IMR-90 (cell line): ENCODE results near the gene CNPY2. TPM values are rescaled to one million over a fixed set of nuclear protein-coding genes. Genes with fewer than 3 reads are reported as not detected.
A peak's percentile ranks its signal among the peaks of the same experiment; 100 is the strongest.

ENCODE experiments used
- ATAC-seq: fragments of 200-7000 bp; cut with Tn5 transposase; 2 replicates; pipeline ENCODE4 v1.9.1; 2020; ENCODE audit warnings: low read depth, mild to moderate bottlenecking, moderate library complexity
- BruUV-seq: library from RNA; stranded (reverse); fragments of 400-500 nt; replicated peaks from 2 replicates; lab custom pipeline; 2021; lab: Mats Ljungman, UMichigan
- CTCF ChIA-PET: fragments of 300-600 bp; formaldehyde crosslinking; extraction: SDS; loops from one replicate; lab custom pipeline; 2021; ENCODE audit warnings: antibody characterized with exemption; lab: Yijun Ruan, JAX
- POLR2A ChIA-PET: fragments of 300-600 bp; sonication (Branson Sonifier 250); formaldehyde crosslinking; loops from one replicate; lab custom pipeline; 2022; ENCODE audit warnings: antibody characterized with exemption; ENCODE audit not compliant: unreplicated experiment; lab: Charles Lee
- DNase-seq: peaks from one replicate; pipeline ENCODE4 v3.0.0; 2013
- H2AFZ ChIP-seq: replicated peaks from 2 replicates; pipeline ENCODE3; 2013; ENCODE audit warnings: low read length, mild to moderate bottlenecking; ENCODE audit not compliant: poor library complexity
- H2AK5ac ChIP-seq: 2 replicates; pipeline ENCODE4 v1.6.1; 2013; ENCODE audit warnings: low read depth, low read length, inconsistent platforms
- H2AK9ac ChIP-seq: replicated peaks from 2 replicates; pipeline ENCODE3; 2013; ENCODE audit warnings: mild to moderate bottlenecking, low read depth, low read length, moderate library complexity; ENCODE audit not compliant: poor library complexity
- H2BK120ac ChIP-seq: 2 replicates; pipeline ENCODE4 v1.6.1; 2013; ENCODE audit warnings: low read depth, low read length, inconsistent platforms
- H2BK15ac ChIP-seq: 3 replicates; pipeline ENCODE4 v1.6.1; 2013; ENCODE audit warnings: low read depth, low read length, inconsistent platforms
- H2BK20ac ChIP-seq: 2 replicates; pipeline ENCODE4 v1.6.1; 2013; ENCODE audit warnings: low read depth, mild to moderate bottlenecking, inconsistent platforms, low read length, moderate library complexity
- H2BK5ac ChIP-seq: 2 replicates; pipeline ENCODE4 v1.6.1; 2013; ENCODE audit warnings: mild to moderate bottlenecking, low read depth, low read length, inconsistent platforms; ENCODE audit not compliant: poor library complexity, severe bottlenecking
- H3K14ac ChIP-seq: replicated peaks from 2 replicates; pipeline ENCODE4 v1.6.1; 2013; ENCODE audit warnings: low read depth, low read length, inconsistent platforms
- H3K18ac ChIP-seq: 2 replicates; pipeline ENCODE4 v1.6.1; 2013; ENCODE audit warnings: low read depth, low read length, control low read depth
- H3K23ac ChIP-seq: 2 replicates; pipeline ENCODE4 v1.6.1; 2013; ENCODE audit warnings: low read depth, low read length, inconsistent platforms
- H3K27ac ChIP-seq: 2 replicates; pipeline ENCODE4 v1.5.1; 2013; ENCODE audit warnings: mild to moderate bottlenecking, control low read depth, low read length; ENCODE audit not compliant: insufficient read depth
- H3K27me3 ChIP-seq: 2 replicates; pipeline ENCODE4 v1.6.1; 2013; ENCODE audit warnings: low read length; ENCODE audit not compliant: control insufficient read depth, insufficient read depth
- H3K36me3 ChIP-seq: 2 replicates; pipeline ENCODE4 v1.6.1; 2013; ENCODE audit warnings: low read length, mixed read lengths; ENCODE audit not compliant: control insufficient read depth, insufficient read depth
- H3K4ac ChIP-seq: 2 replicates; pipeline ENCODE4 v1.6.1; 2013; ENCODE audit warnings: low read depth, low read length, inconsistent platforms
- H3K4me1 ChIP-seq: 2 replicates; pipeline ENCODE4 v1.6.1; 2013; ENCODE audit warnings: low read length, mixed read lengths; ENCODE audit not compliant: control insufficient read depth, insufficient read depth
- H3K4me2 ChIP-seq: 2 replicates; pipeline ENCODE4 v1.6.1; 2013; ENCODE audit warnings: low read depth, mild to moderate bottlenecking, control low read depth, low read length, moderate library complexity
- H3K4me3 ChIP-seq: 2 replicates; pipeline ENCODE4 v1.5.1; 2013; ENCODE audit warnings: low read depth, mild to moderate bottlenecking, control low read depth, low read length, moderate library complexity; ENCODE audit not compliant: insufficient read depth
- H3K56ac ChIP-seq: 2 replicates; pipeline ENCODE4 v1.6.1; 2013; ENCODE audit warnings: low read length, inconsistent platforms; ENCODE audit not compliant: insufficient read depth; ENCODE audit errors: extremely low read depth
- H3K79me1 ChIP-seq, 2 experiments: 2 replicates each; pipeline ENCODE4 v1.6.1; 2013; ENCODE audit warnings: low read length in 2 of 2, inconsistent platforms in 1 of 2, low read depth in 1 of 2
- H3K9ac ChIP-seq: 2 replicates; pipeline ENCODE4 v1.6.1; 2013; ENCODE audit warnings: low read depth, low read length, control low read depth
- H3K9me1 ChIP-seq: 2 replicates; pipeline ENCODE4 v1.6.1; 2013; ENCODE audit warnings: low read length, inconsistent platforms; ENCODE audit not compliant: insufficient read depth
- H3K9me3 ChIP-seq: 2 replicates; pipeline ENCODE4 v1.6.1; 2013; ENCODE audit warnings: low read length; ENCODE audit not compliant: control insufficient read depth, insufficient read depth
- H4K20me1 ChIP-seq: 2 replicates; pipeline ENCODE4 v1.6.1; 2013; ENCODE audit warnings: low read length, inconsistent platforms; ENCODE audit not compliant: insufficient read depth
- H4K5ac ChIP-seq: 2 replicates; pipeline ENCODE4 v1.6.1; 2013; ENCODE audit warnings: mild to moderate bottlenecking, low read depth, low read length, control low read depth
- H4K8ac ChIP-seq, 2 experiments: 2 replicates each; pipeline ENCODE4 v1.6.1; 2013; ENCODE audit warnings: low read depth in 2 of 2, low read length in 2 of 2, control low read depth in 1 of 2, inconsistent platforms in 1 of 2
- H4K91ac ChIP-seq: 2 replicates; pipeline ENCODE4 v1.6.1; 2013; ENCODE audit warnings: low read depth, low read length, inconsistent platforms; ENCODE audit not compliant: insufficient read depth
- CEBPB ChIP-seq: IDR thresholded peaks from 2 replicates; pipeline ENCODE4 v1.6.1; 2012; ENCODE audit warnings: low read depth, low read length, improper control_type of control experiment
- CTCF ChIP-seq: conservative IDR thresholded peaks from 2 replicates; pipeline ENCODE4 v1.5.1; 2012; ENCODE audit warnings: mild to moderate bottlenecking, low read depth, low read length, improper control_type of control experiment
- ELK1 ChIP-seq: fragments of 150-350 bp; IDR thresholded peaks from 2 replicates; pipeline ENCODE4 v1.6.1; 2016; ENCODE audit warnings: low read depth, mild to moderate bottlenecking, low read length, moderate library complexity, borderline replicate concordance
- NFE2L2 ChIP-seq: fragments of 150-350 bp; IDR thresholded peaks from 2 replicates; pipeline ENCODE4 v1.6.1; 2016; ENCODE audit warnings: low read depth, mild to moderate bottlenecking, low read length
- WGBS, 2 experiments: methylation state at CpG; one replicate each; pipeline versions ENCODE4 v1.1.5 to v1.1.7; 2013; ENCODE audit warnings: missing lambda C conversion rate in 2 of 2; ENCODE audit not compliant: insufficient read length in 1 of 2; ENCODE audit errors: extremely low coverage in 2 of 2; 5-methylcytosine and 5-hydroxymethylcytosine counted together
- dilution Hi-C: fragments of 300-500 bp; cut with HindIII; formaldehyde crosslinking; loops from one replicate; pipeline ENCODE4 v1.14.3; 2018; ENCODE audit warnings: low sequenced_read_pairs; ENCODE audit not compliant: unreplicated experiment
- in situ Hi-C: fragments of 300-500 bp; cut with MboI; formaldehyde crosslinking; loops from 3 replicates; pipeline ENCODE4 v1.14.3; 2019; ENCODE audit warnings: low sequenced_read_pairs, inconsistent platforms, mixed read lengths
- intact Hi-C: fragments of 100-400 bp; cut with micrococcal nuclease; formaldehyde crosslinking; loops from 2 replicates; pipeline ENCODE4 v1.10.0; 2022
- polyA plus RNA-seq, 3 experiments: library from polyadenylated mRNA; depleted of rRNA; stranded (reverse); fragments of >200 nt; gene quantifications; 2 replicates each; pipeline ENCODE4 v1.2.3, GENCODE V29; 2012; ENCODE audit warnings: low replicate concordance in 1 of 3
- total RNA-seq: library from RNA; depleted of rRNA; stranded (reverse); fragments of >200 nt; gene quantifications from 2 replicates; pipeline ENCODE4 v1.2.3, GENCODE V29; 2012

The CNPY2 gene
- total and polyA plus RNA-seq, 2 of the 4 experiments (the other 2 are of a cell fraction): 65.2 to 175 TPM

DNA sequence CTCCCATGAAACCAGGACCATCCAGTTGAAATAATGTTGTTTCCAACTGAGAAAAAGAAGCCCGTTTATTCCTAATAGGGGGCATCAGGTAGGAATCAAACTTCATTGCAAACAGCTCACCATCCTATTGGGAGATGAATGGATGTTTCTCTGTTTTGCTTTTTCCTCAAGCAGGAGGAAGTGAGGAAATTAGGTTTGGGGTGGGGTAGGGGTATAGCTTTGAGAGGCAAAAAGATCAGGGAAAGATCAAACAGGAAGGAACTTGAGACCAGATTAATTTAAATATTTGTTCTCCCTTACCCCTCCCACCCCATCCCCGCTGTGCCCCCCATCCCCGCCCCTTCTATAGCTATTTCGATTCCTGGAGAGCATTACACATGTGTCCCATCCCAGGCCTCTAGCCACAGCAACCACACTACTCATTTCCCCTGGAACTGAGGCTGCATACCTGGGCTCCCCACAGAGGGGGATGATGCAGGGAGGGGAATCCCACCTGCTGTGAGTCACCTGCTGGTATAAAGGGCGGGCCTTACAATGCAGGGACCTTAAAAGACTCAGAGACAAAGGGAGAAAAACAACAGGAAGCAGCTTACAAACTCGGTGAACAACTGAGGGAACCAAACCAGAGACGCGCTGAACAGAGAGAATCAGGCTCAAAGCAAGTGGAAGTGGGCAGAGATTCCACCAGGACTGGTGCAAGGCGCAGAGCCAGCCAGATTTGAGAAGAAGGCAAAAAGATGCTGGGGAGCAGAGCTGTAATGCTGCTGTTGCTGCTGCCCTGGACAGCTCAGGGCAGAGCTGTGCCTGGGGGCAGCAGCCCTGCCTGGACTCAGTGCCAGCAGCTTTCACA is 22.7 kb upstream of the CNPY2 start, which contains the start of gene IL23A (continued):
- TF ChIP-seq ELK1 (no peak), NFE2L2 (no peak)

DNA sequence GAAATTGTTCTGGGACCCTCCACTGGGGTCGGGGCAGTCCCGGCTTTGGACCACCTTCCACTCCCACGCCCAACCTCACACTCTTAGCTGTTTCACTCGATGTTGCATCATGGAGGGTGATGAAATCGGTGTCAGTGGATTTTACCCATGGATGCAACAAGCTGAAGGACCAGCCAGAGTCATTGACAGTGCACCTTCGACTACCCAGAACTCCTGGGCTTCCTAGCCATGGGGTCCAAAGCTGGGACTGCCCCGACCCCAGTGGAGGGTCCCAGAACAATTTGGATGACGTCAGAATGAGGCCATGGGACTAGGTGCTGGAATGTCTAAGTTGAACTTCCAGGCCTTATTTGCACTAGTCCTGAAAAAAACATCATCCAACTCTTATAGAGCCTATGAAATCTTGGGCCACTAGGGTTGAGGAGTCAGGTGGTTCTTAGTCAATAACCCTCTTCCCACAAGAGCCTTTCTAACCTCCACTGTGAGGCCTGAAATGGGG is 22.0 kb upstream of the CNPY2 start:
- ChIA-PET CTCF (no interaction called here), POLR2A (interaction anchor here (0.5 kb wide), 1 partner anchor 11 kb away, joined by 3 read pairs; no protein-coding TSS in a partner anchor)
- TF ChIP-seq CEBPB (peak; percentile 64), CTCF (no peak)
- Histone ChIP-seq H3K23ac (peak overlapping the region; percentile 31; the same call in 1 of the 2 replicates), H2AFZ (no peak overlapping the region), H3K27me3 (no peaks in the 10 kb centered on the region), H3K27ac (no peak overlapping the region), H3K9me1 (peaks cover 10% of the 10 kb centered on the region), H4K5ac (no peak overlapping the region), H2BK120ac (no peak overlapping the region), H4K91ac (no peak overlapping the region), H2AK9ac (no peak overlapping the region), H3K9me3 (no peaks in the 10 kb centered on the region), H2BK20ac (no peak overlapping the region), H3K4me3 (no peak overlapping the region), H3K9ac (no peak overlapping the region), H4K8ac (no peak overlapping the region), H3K4me2 (no peak overlapping the region), H2AK5ac (no peak overlapping the region), H2BK15ac (no peak overlapping the region), H3K36me3 (peaks cover 12% of the 10 kb centered on the region), H3K4me1 (peaks cover 5% of the 10 kb centered on the region; the same call in 1 of the 2 replicates), H4K20me1 (no peaks in the 10 kb centered on the region), H2BK5ac (no peak overlapping the region), H3K56ac (no peak overlapping the region), H3K79me1 (peaks cover 6 to 18% of the 10 kb centered on the region in 2 experiments; a peak in 3 of 4 replicates), H3K18ac (no peak overlapping the region), H3K14ac (no peak overlapping the region), H3K4ac (no peak overlapping the region)
- DNase-seq (no peak), ATAC-seq (no peak)
- dilution Hi-C loops (no loop called here), intact Hi-C loops (no loop called here), in situ Hi-C loops (no loop called here)
- no TSS peak for BruUV-seq
- no CpG with 5 or more reads among the region's 8 CpGs for WGBS, 2 experiments
